ENCODE measurements around the gene HDHD5.
A peak's percentile ranks its signal among the peaks of the same experiment; 100 is the strongest.

Gene HDHD5

DNA sequence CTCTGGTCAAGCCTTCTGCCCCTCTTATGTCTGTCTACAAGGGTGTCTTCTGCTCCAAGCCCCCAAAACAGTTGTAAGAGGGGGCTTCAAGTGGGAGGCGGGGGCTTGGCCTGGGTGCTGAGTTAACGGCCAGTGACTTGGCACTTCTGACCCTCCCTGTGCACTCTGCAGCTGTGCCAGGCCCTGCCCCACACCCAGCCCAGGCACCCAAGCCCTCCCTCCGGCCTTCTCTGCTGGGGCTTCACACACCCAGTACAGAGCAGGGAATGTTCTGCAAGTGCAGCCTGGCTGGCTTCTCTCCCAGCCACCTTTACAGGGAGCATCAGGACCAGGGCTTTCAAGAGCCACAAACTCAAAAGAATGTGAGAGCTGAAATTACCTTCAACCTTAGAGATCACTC is 41.7 kb downstream of the HDHD5 start:
- no peak overlapping the region for H3K4me3 ChIP-seq (ENCODE audit: low read depth in 1 of 2, low read length in 2 of 2)
- no peaks in the 10 kb centered on the region for H3K9me3 ChIP-seq (ENCODE audit: insufficient read depth, low read length, severe bottlenecking)
- H4K20me1 ChIP-seq (ENCODE audit: insufficient read depth, low read length): no peaks in the 10 kb centered on the region; the same call in 1 of the 2 replicates
- peak overlapping the region; percentile 47 for H3K4me2 ChIP-seq (ENCODE audit: insufficient read depth, low read length)
- peaks cover 65% of the 10 kb centered on the region for H3K4me1 ChIP-seq (ENCODE audit: insufficient read depth, low read length)
- peak; percentile 13; the same call in 1 of the 3 replicates for ATAC-seq (ENCODE audit: insufficient read depth, low read depth)
- DNase-seq: no peak
- H3K79me2 ChIP-seq (ENCODE audit: insufficient read depth, low read length): no peaks in the 10 kb centered on the region
- peaks cover 14% of the 10 kb centered on the region for H3K27me3 ChIP-seq (ENCODE audit: insufficient read depth, low read length, poor library complexity)
- no peaks in the 10 kb centered on the region for H3K36me3 ChIP-seq (ENCODE audit: insufficient read depth, low read length)
- peak overlapping the region; percentile 33 for H3K9ac ChIP-seq (ENCODE audit: low read depth, low read length)
- H3K27ac ChIP-seq (ENCODE audit: low read length): peak overlapping the region; percentile 87
- no peak overlapping the region for H2AFZ ChIP-seq (ENCODE audit: low read depth, low read length)
- TF ChIP-seq, protein P1, sequence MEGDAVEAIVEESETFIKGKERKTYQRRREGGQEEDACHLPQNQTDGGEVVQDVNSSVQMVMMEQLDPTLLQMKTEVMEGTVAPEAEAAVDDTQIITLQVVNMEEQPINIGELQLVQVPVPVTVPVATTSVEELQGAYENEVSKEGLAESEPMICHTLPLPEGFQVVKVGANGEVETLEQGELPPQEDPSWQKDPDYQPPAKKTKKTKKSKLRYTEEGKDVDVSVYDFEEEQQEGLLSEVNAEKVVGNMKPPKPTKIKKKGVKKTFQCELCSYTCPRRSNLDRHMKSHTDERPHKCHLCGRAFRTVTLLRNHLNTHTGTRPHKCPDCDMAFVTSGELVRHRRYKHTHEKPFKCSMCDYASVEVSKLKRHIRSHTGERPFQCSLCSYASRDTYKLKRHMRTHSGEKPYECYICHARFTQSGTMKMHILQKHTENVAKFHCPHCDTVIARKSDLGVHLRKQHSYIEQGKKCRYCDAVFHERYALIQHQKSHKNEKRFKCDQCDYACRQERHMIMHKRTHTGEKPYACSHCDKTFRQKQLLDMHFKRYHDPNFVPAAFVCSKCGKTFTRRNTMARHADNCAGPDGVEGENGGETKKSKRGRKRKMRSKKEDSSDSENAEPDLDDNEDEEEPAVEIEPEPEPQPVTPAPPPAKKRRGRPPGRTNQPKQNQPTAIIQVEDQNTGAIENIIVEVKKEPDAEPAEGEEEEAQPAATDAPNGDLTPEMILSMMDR (IDR thresholded peaks at IDR 0.05; ENCODE audit: borderline replicate concordance, extremely low read depth, low read length, poor library complexity, severe bottlenecking): no peak
- no peak for TF ChIP-seq EZH2 (IDR thresholded peaks at IDR 0.05; ENCODE audit: borderline replicate concordance, low read depth, low read length, severe bottlenecking)

DNA sequence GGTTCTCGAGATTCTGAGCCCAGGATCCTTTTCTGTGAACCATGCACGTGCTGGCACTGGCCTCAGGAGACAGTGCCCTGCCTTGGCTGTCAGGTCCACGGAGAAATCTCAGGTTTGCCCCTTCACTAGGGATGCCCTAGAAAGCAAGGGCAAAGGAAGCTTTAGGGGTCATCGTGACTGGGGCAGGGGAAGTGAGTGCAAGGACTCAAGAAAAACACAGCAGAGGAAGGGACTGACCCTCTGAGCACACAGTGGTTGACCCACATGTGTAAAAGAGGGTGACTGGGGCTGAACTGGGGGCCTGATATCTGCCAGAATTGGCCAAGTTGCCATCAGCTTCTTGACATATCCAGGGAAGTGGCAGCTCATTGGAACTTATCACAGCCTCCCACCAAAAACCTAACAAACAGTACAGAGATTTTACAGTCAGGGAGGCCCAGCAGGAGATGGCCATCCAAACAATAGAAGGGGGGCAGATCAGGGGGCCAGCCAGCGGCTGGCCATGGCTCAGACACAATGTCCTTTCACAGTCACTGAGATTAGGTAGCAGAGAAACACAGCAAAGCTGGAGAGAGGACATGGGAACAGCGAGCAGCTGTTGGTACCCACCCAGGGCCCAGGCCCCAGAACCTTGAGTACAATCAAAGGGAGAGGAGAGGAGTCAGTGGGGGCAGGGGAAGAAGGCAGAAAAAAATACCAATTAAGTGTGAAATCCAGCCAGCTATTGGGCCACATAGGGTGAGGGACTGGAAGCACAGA is 42.3 kb downstream of the HDHD5 start:
- Histone ChIP-seq H3K4me1 (ENCODE audit: insufficient read depth, low read length) (peaks cover 63% of the 10 kb centered on the region), H3K36me3 (ENCODE audit: insufficient read depth, low read length) (no peaks in the 10 kb centered on the region), H3K4me3 (ENCODE audit: low read depth in 1 of 2, low read length in 2 of 2) (peak overlapping the region in 1 of 2 experiments; percentile 11; a peak in 1 of 4 replicates), H3K9me3 (ENCODE audit: insufficient read depth, low read length, severe bottlenecking) (no peaks in the 10 kb centered on the region), H3K4me2 (ENCODE audit: insufficient read depth, low read length) (peak overlapping the region; percentile 47), H2AFZ (ENCODE audit: low read depth, low read length) (no peak overlapping the region), H3K27ac (ENCODE audit: low read length) (peak overlapping the region; percentile 87), H3K79me2 (ENCODE audit: insufficient read depth, low read length) (no peaks in the 10 kb centered on the region), H3K27me3 (ENCODE audit: insufficient read depth, low read length, poor library complexity) (peaks cover 8% of the 10 kb centered on the region), H3K9ac (ENCODE audit: low read depth, low read length) (peak overlapping the region; percentile 33), H4K20me1 (ENCODE audit: insufficient read depth, low read length) (no peaks in the 10 kb centered on the region; the same call in 1 of the 2 replicates)
- TF ChIP-seq, protein P1 (IDR thresholded peaks at IDR 0.05; ENCODE audit: borderline replicate concordance, extremely low read depth, low read length, poor library complexity, severe bottlenecking): no peak
- no peak for TF ChIP-seq EZH2 (IDR thresholded peaks at IDR 0.05; ENCODE audit: borderline replicate concordance, low read depth, low read length, severe bottlenecking)
- peak; percentile 37 for DNase-seq
- peak; percentile 25; the same call in 1 of the 3 replicates for ATAC-seq (ENCODE audit: insufficient read depth, low read depth)

DNA sequence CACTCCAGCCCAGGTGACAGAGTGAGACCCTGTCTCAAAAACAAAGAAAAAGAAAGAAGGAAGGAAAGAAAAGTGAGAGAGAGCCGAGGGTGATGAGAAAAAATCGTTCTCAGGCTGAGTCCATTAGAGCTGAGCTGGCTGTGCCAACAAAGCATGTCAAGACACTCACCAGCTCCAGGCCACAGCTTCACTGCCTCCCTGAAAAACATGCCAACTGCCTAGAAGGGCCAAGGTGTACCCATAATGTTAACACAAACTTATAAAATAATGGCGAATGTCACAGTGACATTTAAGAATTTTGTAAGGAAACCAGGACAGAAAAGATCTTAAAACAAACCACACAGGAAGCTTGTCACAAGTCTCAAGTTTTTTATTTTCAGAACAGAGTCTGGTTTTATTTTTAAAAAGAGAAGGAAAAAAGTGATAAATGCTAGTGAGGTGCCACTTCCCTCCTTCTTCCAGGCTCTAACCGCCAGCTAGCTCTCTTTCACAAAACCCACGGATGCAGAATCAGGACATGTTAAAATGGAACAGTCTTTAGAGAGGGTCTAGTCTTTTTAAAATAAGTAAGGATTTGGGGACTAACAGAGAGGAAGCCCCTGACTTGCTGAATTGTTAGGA is 43.0 kb downstream of the HDHD5 start:
- no peaks in the 10 kb centered on the region for H3K36me3 ChIP-seq (ENCODE audit: insufficient read depth, low read length)
- ATAC-seq (ENCODE audit: insufficient read depth, low read depth) (peak; percentile 52), DNase-seq (peak; percentile 26)
- peak overlapping the region; percentile 33 for H3K9ac ChIP-seq (ENCODE audit: low read depth, low read length)
- peaks cover 2% of the 10 kb centered on the region for H3K27me3 ChIP-seq (ENCODE audit: insufficient read depth, low read length, poor library complexity)
- TF ChIP-seq EZH2 (IDR thresholded peaks at IDR 0.05; ENCODE audit: borderline replicate concordance, low read depth, low read length, severe bottlenecking): no peak
- TF ChIP-seq, protein P1 (IDR thresholded peaks at IDR 0.05; ENCODE audit: borderline replicate concordance, extremely low read depth, low read length, poor library complexity, severe bottlenecking): no peak
- peak overlapping the region; percentile 87 for H3K27ac ChIP-seq (ENCODE audit: low read length)
- peaks cover 59% of the 10 kb centered on the region for H3K4me1 ChIP-seq (ENCODE audit: insufficient read depth, low read length)
- peak overlapping the region; percentile 47 for H3K4me2 ChIP-seq (ENCODE audit: insufficient read depth, low read length)
- no peak overlapping the region for H2AFZ ChIP-seq (ENCODE audit: low read depth, low read length)
- H3K9me3 ChIP-seq (ENCODE audit: insufficient read depth, low read length, severe bottlenecking): no peaks in the 10 kb centered on the region
- H3K4me3 ChIP-seq (ENCODE audit: low read depth in 1 of 2, low read length in 2 of 2): peak overlapping the region in 1 of 2 experiments; percentile 11; a peak in 1 of 4 replicates
- no peaks in the 10 kb centered on the region for H3K79me2 ChIP-seq (ENCODE audit: insufficient read depth, low read length)
- no peaks in the 10 kb centered on the region; the same call in 1 of the 2 replicates for H4K20me1 ChIP-seq (ENCODE audit: insufficient read depth, low read length)

Measured in DND-41 (cell line).